Measurements from ENCODE around the gene GMPPA. TPM values are rescaled to one million over a fixed set of nuclear protein-coding genes. Genes with fewer than 3 reads are reported as not detected.

Gene GMPPA
- polyA plus RNA-seq, 1 donor (not counting 4 experiments of a cell fraction or from before 2014, with no cell fraction given), result 50.6 TPM

DNA sequence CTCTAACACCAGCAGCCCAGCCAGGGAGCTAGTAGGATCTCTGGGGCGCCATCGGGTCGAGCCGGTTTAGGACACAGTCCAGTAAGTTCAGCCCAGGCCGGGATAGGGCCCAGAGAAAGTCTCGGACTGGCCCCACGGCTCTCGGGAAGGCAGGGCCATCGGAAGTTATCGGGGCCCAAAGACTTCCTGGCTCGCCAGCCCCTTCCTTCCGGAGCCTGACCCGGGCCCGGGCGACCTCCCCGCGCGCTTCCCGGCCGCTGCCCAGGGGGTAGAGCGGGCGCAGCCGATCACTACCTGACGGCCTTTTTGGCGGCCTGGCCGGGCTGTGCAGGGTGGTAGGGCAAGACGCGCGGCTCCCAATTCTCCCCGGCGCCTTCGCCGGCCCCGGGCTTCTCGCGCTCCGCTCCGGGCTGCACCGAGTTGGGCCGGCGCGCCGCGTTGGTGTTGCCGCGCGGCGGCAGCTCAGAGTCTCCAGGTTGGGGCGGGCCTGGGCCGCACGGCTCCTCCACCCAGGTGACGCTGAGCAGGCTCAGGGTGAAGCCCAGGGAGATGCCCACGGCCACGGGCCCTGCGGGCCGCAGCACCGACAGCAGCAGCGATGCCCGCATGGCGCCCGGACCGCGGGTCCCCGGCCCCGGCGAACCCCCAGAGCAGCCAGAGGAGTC lies 44.4 kb downstream of the GMPPA start:
- peak overlapping the region; percentile 84 for H3K4me2 ChIP-seq (ENCODE audit: control insufficient read depth, extremely low read depth, insufficient read depth, low read depth, low read length)
- H4K20me1 ChIP-seq (ENCODE audit: control insufficient read depth, extremely low read depth, insufficient read depth, low read length), result peaks cover 8% of the 10 kb centered on the region
- dilution Hi-C loops (cut with MboI; ENCODE audit: extremely low pct_ligation_motif_present, low sequenced_read_pairs), result no loop called here
- peak overlapping the region; percentile 90 for H3K9ac ChIP-seq (ENCODE audit: control insufficient read depth, extremely low read depth, insufficient read depth, low read length)
- peak overlapping the region; percentile 85 to 97 (median 92) for H3K4me3 ChIP-seq (ENCODE audit: control insufficient read depth in 2 of 3, extremely low read depth in 1 of 3, insufficient read depth in 2 of 3, low read depth in 1 of 3, low read length in 3 of 3)
- peaks cover 11% of the 10 kb centered on the region for H3K4me1 ChIP-seq (ENCODE audit: control insufficient read depth, extremely low read depth, insufficient read depth, low read length)
- no peak for TF ChIP-seq EZH2 (IDR thresholded peaks at IDR 0.05; ENCODE audit: low read length)
- TF ChIP-seq, protein P1, sequence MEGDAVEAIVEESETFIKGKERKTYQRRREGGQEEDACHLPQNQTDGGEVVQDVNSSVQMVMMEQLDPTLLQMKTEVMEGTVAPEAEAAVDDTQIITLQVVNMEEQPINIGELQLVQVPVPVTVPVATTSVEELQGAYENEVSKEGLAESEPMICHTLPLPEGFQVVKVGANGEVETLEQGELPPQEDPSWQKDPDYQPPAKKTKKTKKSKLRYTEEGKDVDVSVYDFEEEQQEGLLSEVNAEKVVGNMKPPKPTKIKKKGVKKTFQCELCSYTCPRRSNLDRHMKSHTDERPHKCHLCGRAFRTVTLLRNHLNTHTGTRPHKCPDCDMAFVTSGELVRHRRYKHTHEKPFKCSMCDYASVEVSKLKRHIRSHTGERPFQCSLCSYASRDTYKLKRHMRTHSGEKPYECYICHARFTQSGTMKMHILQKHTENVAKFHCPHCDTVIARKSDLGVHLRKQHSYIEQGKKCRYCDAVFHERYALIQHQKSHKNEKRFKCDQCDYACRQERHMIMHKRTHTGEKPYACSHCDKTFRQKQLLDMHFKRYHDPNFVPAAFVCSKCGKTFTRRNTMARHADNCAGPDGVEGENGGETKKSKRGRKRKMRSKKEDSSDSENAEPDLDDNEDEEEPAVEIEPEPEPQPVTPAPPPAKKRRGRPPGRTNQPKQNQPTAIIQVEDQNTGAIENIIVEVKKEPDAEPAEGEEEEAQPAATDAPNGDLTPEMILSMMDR (optimal IDR thresholded peaks at IDR 0.05 in 1 of 3, IDR thresholded peaks at IDR 0.05 in 1 of 3, conservative IDR thresholded peaks at IDR 0.05 in 1 of 3; ENCODE audit: extremely low read depth in 1 of 3, insufficient read depth in 2 of 3, low read length in 3 of 3), result peak in 1 of 3 experiments; percentile 3
- peaks cover 33% of the 10 kb centered on the region for H3K79me2 ChIP-seq (ENCODE audit: control insufficient read depth, insufficient read depth, low read length)
- H2AFZ ChIP-seq (ENCODE audit: control insufficient read depth, low read length), result peak overlapping the region; percentile 54
- peak overlapping the region; percentile 65 for H3K27ac ChIP-seq (ENCODE audit: control insufficient read depth, insufficient read depth, low read length)
- H3K9me1 ChIP-seq (ENCODE audit: control insufficient read depth, extremely low read depth, insufficient read depth, low read length), result no peaks in the 10 kb centered on the region
- no peaks in the 10 kb centered on the region for H3K27me3 ChIP-seq (ENCODE audit: control insufficient read depth, extremely low read depth, insufficient read depth, low read length)
- H3K36me3 ChIP-seq (ENCODE audit: control insufficient read depth in 2 of 2, extremely low read depth in 1 of 2, insufficient read depth in 2 of 2, low read length in 2 of 2), result peaks cover 20 to 23% of the 10 kb centered on the region in 2 experiments
- DNase-seq (ENCODE audit: low read depth, low spot score), result no peak
- no peaks in the 10 kb centered on the region for H3K9me3 ChIP-seq (ENCODE audit: control insufficient read depth, low read depth, low read length)
- no peak for FAIRE-seq

DNA sequence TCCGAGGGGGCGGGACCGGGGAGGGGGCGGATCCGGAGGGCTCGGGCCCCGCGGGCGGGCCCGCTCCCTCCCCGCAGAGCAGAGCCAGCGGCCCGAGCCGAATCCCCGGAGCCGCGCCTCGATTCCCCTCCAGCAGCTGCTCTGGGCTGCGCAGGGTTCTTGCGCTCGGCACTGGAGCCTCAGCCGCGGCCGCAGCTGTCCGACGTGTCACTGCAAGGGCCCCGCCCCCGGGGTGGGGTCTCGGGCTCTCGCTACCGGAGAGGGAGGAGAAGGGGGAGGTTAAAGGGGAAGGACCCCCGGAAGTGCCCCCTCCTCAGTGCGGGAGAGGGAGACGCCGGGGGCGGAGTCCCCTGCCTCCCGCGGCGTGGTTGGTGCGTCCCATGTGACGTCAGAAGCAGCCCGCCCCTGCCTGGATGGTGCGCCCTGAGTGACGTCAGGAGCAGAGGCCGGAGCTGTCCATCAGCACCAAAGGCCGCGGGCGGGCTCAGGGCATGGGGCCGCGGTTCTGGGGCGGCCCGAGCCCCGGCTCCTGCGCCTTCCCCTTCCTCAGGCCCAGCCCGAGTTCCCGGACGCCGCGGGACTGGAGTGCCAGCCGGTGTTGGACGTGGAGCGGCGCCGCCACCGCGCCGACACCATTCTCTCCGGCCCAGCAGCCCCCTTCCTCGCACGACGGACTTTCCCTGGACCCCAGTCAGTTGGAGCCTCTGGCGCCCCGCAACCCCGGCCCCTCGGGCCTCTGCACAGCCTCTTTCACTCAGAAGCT lies 45.1 kb downstream of the GMPPA start, which contains the start of the genes CHPF and TMEM198:
Gene CHPF, minus strand, starts transcription at position 214 of the 763 bp plus-strand sequence. CDS start 271 bp downstream, outside the sequence.
Gene TMEM198, plus strand, starts transcription at position 433 of the 763 bp plus-strand sequence. CDS start 700 bp downstream, outside the sequence.
- Histone ChIP-seq H3K36me3 (ENCODE audit: control insufficient read depth in 2 of 2, extremely low read depth in 1 of 2, insufficient read depth in 2 of 2, low read length in 2 of 2) (peaks cover 20% of the 10 kb centered on the region in 2 experiments), H3K9me1 (ENCODE audit: control insufficient read depth, extremely low read depth, insufficient read depth, low read length) (no peaks in the 10 kb centered on the region), H4K20me1 (ENCODE audit: control insufficient read depth, extremely low read depth, insufficient read depth, low read length) (peaks cover 7% of the 10 kb centered on the region), H3K4me3 (ENCODE audit: control insufficient read depth in 2 of 3, extremely low read depth in 1 of 3, insufficient read depth in 2 of 3, low read depth in 1 of 3, low read length in 3 of 3) (peak within 1 kb of the TSS; percentile 85 to 97 (median 92)), H3K9me3 (ENCODE audit: control insufficient read depth, low read depth, low read length) (no peaks in the 10 kb centered on the region), H3K27ac (ENCODE audit: control insufficient read depth, insufficient read depth, low read length) (peak within 1 kb of the TSS; percentile 65), H3K4me2 (ENCODE audit: control insufficient read depth, extremely low read depth, insufficient read depth, low read depth, low read length) (peak within 1 kb of the TSS; percentile 84), H3K79me2 (ENCODE audit: control insufficient read depth, insufficient read depth, low read length) (peaks cover 33% of the 10 kb centered on the region), H3K9ac (ENCODE audit: control insufficient read depth, extremely low read depth, insufficient read depth, low read length) (peak within 1 kb of the TSS; percentile 90), H3K4me1 (ENCODE audit: control insufficient read depth, extremely low read depth, insufficient read depth, low read length) (peaks cover 11% of the 10 kb centered on the region), H3K27me3 (ENCODE audit: control insufficient read depth, extremely low read depth, insufficient read depth, low read length) (no peaks in the 10 kb centered on the region), H2AFZ (ENCODE audit: control insufficient read depth, low read length) (peak within 1 kb of the TSS; percentile 54)
- FAIRE-seq, result peak; percentile 49
- dilution Hi-C loops (cut with MboI; ENCODE audit: extremely low pct_ligation_motif_present, low sequenced_read_pairs), result no loop called here
- TF ChIP-seq EZH2 (IDR thresholded peaks at IDR 0.05; ENCODE audit: low read length), result no peak
- TF ChIP-seq, protein P1 (optimal IDR thresholded peaks at IDR 0.05 in 1 of 3, IDR thresholded peaks at IDR 0.05 in 1 of 3, conservative IDR thresholded peaks at IDR 0.05 in 1 of 3; ENCODE audit: extremely low read depth in 1 of 3, insufficient read depth in 2 of 3, low read length in 3 of 3), result no peak
- peak; percentile 92 for DNase-seq (ENCODE audit: low read depth, low spot score)
